ENCODE results near the gene PTPRG. TPM values are rescaled to one million over a fixed set of nuclear protein-coding genes. Genes with fewer than 3 reads are reported as not detected.

PTPRG gene
- total and polyA plus RNA-seq, 4 donors, result 3.6 to 35.6 (median 8.1) TPM

DNA sequence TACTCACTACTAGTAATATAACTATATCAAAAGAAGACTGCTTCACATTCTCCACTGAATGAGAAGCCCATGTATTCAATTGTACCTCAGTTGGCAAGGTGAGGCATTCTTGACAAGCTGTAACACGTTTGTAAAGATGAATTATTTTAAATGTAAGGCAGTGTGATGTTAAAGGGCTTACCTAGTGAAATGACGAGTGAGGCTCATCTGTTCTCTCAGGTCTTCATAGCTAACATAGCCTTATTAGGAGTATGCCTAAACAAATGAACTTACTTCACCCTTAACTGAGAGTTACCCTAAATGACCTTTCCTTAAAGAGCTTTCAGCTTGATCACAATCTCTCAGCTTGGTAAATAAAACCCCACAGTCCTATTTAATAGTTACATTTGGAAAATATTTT is 684.7 kb downstream of the PTPRG start:
- 70% methylated on average over 2 of the region's 2 CpGs for WGBS
- H3K9ac ChIP-seq (ENCODE audit: low read depth in 1 of 2, low read length in 2 of 2), result no peak overlapping the region
- H3K4me3 ChIP-seq (ENCODE audit: low read depth in 1 of 3, low read length in 3 of 3), result no peak overlapping the region

DNA sequence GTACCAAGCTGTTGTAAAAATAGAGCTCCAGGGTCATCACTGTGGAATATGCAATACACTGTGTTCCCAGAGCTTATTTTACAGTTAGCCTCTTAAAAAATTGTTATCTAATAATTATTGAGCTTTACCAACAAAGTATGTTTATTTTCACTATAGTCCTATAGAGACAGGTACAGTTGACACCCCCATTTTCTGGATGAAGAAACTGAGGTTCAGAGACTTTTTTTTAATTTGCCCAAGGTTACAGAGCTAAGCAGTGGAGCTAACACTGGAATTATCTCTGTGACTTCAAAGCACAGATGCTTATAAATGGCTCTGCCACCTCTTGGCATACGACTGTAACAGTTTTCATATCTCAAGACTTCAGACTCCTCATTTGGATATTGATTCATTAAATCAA is 685.6 kb downstream of the PTPRG start:
- Histone ChIP-seq H3K27ac (ENCODE audit: low read depth in 1 of 2, low read length in 2 of 2) (no peak overlapping the region), H3K36me3 (ENCODE audit: control insufficient read depth in 4 of 4, insufficient read depth in 3 of 4, low read depth in 1 of 4, low read length in 3 of 4) (no peaks in the 10 kb centered on the region), H3K4me1 (ENCODE audit: control insufficient read depth in 4 of 4, insufficient read depth in 4 of 4, low read length in 3 of 4) (no peaks in the 10 kb centered on the region), H3K27me3 (ENCODE audit: control insufficient read depth in 4 of 4, insufficient read depth in 4 of 4, low read length in 3 of 4) (no peaks in the 10 kb centered on the region), H3K9me3 (ENCODE audit: control insufficient read depth in 4 of 4, low read length in 3 of 4) (no peaks in the 10 kb centered on the region), H3K9ac (ENCODE audit: low read depth in 1 of 2, low read length in 2 of 2) (no peak overlapping the region), H3K4me3 (ENCODE audit: low read depth in 1 of 3, low read length in 3 of 3) (no peak overlapping the region)
- DNase-seq (ENCODE audit: low spot score), result no peak
- 95% methylated on average over 1 of the region's 1 CpG for WGBS
- TF ChIP-seq RXRA (IDR thresholded peaks at IDR 0.05) (no peak), HNF4A (conservative IDR thresholded peaks at IDR 0.05) (no peak), EGR1 (IDR thresholded peaks at IDR 0.05; ENCODE audit: low read depth in 2 of 2) (no peak), TAF1 (conservative IDR thresholded peaks at IDR 0.05) (no peak), GABPA (IDR thresholded peaks at IDR 0.05 in 1 of 2, conservative IDR thresholded peaks at IDR 0.05 in 1 of 2) (no peak), REST (IDR thresholded peaks at IDR 0.05) (no peak), ATF3 (IDR thresholded peaks at IDR 0.05) (no peak), HNF4G (IDR thresholded peaks at IDR 0.05) (no peak), MAX (IDR thresholded peaks at IDR 0.05) (no peak), JUND (IDR thresholded peaks at IDR 0.05) (no peak), FOXA2 (IDR thresholded peaks at IDR 0.05) (no peak), SP1 (IDR thresholded peaks at IDR 0.05) (no peak), FOXA1 (IDR thresholded peaks at IDR 0.05) (no peak), NR2F2 (IDR thresholded peaks at IDR 0.05) (no peak)
- TF ChIP-seq, protein P1, sequence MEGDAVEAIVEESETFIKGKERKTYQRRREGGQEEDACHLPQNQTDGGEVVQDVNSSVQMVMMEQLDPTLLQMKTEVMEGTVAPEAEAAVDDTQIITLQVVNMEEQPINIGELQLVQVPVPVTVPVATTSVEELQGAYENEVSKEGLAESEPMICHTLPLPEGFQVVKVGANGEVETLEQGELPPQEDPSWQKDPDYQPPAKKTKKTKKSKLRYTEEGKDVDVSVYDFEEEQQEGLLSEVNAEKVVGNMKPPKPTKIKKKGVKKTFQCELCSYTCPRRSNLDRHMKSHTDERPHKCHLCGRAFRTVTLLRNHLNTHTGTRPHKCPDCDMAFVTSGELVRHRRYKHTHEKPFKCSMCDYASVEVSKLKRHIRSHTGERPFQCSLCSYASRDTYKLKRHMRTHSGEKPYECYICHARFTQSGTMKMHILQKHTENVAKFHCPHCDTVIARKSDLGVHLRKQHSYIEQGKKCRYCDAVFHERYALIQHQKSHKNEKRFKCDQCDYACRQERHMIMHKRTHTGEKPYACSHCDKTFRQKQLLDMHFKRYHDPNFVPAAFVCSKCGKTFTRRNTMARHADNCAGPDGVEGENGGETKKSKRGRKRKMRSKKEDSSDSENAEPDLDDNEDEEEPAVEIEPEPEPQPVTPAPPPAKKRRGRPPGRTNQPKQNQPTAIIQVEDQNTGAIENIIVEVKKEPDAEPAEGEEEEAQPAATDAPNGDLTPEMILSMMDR (IDR thresholded peaks at IDR 0.05; ENCODE audit: low read depth, low read length, missing input control), result no peak

More for the DNA sequence above, 684.7 kb downstream of the PTPRG start:
- no peak overlapping the region for H3K27ac ChIP-seq (ENCODE audit: low read depth in 1 of 2, low read length in 2 of 2)
- no peaks in the 10 kb centered on the region for H3K4me1 ChIP-seq (ENCODE audit: control insufficient read depth in 4 of 4, insufficient read depth in 4 of 4, low read length in 3 of 4)
- H3K36me3 ChIP-seq (ENCODE audit: control insufficient read depth in 4 of 4, insufficient read depth in 3 of 4, low read depth in 1 of 4, low read length in 3 of 4), result no peaks in the 10 kb centered on the region
- no peaks in the 10 kb centered on the region for H3K9me3 ChIP-seq (ENCODE audit: control insufficient read depth in 4 of 4, low read length in 3 of 4)
- DNase-seq (ENCODE audit: low spot score), result no peak
- H3K27me3 ChIP-seq (ENCODE audit: control insufficient read depth in 4 of 4, insufficient read depth in 4 of 4, low read length in 3 of 4), result no peaks in the 10 kb centered on the region
- TF ChIP-seq ATF3 (IDR thresholded peaks at IDR 0.05) (no peak), RXRA (IDR thresholded peaks at IDR 0.05) (peak; percentile 38 to 42), JUND (IDR thresholded peaks at IDR 0.05) (no peak), REST (IDR thresholded peaks at IDR 0.05) (no peak)

All from liver (tissue), 9 donors.